NCI-H1694 treated with DMSO at 0.1 percent for 48 hours (cell line): ENCODE data around the gene RAPGEF3.

Source experiments
- DNase-seq: peaks from one replicate; lab custom pipeline; 2025; lab: John Stamatoyannopoulos, UW

The RAPGEF3 gene

DNA sequence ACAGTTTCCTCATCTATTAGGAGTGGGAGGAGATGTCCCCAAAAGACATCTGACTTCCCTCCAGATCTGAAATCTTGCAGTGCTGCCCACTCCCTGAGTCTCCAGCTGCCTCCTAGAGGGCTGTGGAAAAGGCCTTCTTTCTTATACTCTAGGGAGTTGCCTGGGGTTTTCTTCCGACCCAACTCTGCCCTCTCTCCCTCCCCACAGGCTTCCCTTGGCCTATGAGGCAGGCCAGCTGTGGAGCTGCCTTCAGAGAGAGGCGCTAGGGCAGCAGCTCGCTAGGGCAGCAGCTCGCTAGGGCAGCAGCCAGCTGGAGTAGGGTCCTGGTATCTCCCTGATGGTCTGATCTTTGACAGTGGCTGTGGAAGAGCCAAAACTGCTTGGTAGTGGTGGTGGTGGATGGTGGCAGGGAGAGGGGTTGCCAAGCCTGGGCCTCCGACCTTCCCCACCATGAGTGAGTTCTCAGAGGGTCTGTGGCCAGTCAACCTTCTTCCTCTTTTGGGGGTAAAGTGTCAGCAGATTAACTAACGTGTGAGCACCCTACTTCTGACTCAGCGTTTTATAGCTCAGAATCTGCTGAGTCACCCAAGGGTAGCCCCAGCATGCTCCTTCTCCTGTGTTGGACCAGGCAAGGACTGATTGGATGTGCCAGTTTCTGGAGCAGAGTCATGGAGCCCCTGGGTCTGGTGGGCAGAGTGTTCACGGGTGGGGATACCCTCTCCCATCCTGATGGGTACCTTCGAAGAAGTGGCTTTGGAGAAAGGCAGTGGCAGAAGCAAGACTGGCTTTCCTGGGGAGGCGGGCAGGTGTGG, 16.6 kb upstream of the RAPGEF3 start:
- no peak for DNase-seq

DNA sequence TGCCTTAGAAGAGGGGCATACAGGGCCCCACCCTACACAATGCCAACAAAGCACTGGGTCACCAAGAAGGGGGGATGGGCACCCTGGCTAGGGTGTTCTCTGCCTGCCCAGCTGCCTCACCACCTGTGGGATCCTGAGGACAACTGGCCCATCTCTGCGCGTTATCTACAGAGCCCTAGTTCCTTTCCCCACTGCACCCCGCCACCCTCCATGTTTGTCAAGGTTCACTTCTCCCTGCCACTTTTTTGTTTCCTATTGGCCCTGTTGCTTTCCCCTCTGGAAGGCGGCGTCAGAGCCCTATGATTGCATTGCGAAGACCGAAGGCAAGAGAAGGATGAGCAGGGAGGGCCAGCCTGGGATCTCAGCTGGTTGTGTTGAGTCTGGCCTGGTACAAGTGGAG, 16.0 kb upstream of the RAPGEF3 start:
- no peak for DNase-seq

DNA sequence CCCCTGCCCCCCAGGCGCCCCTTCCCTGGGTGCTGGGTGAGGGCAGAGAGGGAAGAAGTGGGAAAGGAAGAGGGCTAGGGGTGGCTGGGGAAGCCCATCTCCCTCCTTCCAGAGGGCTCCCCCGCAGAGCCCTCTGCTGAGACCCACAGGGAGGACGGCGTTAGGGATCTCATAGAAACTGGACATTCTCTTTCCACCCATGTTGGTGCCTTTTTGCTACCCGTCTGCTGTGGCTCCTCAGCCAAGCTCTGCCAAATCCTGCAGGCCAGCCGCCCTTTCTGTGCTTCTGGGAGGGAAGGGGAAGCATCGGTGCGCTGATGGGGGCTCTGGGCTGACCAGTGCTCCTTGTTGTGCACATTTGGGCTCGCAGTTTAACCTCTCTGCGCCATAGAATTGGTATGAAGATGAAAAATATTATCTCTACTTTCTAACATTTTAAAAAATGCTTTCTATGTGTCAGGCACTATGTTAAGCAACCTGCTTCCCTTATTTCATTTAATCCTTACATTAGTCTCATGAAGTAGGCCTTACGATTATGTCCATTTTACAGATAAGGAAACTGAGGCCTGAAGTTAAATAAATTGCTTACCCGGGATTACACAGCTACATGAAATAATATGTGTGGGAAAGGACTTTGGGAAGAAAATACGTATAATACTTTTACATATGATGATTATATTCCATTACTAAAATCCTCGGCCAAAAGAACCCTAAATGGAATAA, 15.3 kb upstream of the RAPGEF3 start:
- DNase-seq: no peak

DNA sequence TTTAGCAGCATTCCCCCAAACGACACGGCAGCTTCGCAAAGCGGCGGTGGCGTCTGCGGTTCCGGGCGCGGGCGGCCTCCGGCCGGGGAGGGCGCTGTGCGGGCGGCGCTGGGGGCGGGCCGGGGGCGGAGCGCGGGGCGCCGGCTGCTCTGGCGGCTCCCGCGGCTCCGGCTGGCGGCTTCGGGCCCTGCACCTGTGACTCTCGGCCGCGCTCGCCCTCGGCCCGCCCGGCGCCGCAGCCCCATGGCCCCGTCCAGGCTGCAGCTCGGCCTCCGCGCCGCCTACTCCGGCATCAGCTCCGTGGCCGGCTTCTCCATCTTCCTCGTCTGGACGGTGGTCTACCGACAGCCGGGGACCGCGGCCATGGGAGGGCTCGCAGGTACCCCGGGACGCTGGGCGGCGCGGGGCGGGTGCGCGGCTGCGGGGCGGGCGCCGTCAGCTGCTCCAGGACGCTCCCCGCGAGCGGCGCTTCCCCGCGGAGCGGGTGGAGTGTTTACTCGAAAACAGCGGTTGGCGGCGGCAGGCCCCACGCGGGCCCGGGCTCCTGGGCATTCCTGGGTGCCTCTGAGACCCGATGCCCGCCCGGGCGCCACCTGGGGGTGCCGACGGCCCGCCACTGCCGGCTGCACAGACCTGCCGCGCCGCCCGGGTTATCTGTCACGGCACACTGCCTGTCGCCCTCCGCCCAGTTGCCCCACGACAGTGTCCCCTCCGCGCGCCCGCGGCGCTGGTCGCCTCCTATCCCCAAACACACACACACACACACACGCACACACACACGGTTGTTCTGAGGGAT, 14.6 kb upstream of the RAPGEF3 start, which contains the start of gene SLC48A1:
TSS of gene SLC48A1 (plus strand) at position 177 of the 796 bp plus-strand sequence. CDS start at position 244, 67 bp downstream.
- peak; percentile 19 for DNase-seq

DNA sequence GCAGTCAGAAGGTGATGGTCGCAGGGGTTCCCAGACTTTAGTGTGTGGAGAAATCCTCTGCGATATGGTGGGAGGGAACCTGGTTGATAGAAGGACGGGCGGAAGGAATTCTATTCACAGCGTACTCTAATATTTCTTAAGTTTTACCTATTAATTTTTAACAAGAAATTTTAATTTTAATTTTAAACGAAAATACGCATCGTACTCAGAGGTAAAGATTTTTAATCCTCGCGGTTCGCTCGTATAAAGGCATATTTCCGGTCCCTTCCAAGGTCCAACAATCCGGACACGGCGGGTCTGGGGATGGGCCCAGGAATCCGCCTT, 14.0 kb upstream of the RAPGEF3 start:
- no peak for DNase-seq

DNA sequence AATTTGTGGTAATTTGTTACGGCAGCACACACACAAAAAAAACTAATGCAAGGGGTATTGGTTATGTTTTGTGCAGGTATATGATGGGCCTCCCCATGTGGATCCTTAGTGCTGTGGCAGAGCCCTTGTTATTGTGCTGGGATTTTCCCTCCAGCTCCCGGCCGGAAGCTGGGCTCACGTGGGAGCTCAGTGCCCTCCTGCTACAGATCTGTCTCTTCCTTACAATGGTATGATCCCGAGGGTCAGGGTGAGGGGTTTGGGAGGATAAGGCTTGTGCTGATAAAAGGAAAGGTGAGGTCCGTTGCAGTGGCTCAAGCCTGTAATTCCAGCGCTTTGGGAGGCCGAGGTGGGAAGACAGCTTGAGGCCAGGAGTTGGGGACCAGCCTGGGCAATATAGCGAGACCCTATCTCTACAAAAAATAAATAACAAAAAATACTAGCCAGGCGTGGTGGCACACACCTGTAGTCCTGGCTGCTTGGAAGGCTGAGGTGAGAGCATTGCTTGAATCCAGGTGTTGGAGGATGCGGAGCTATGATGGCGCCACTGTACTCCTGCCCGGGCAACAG, 13.5 kb upstream of the RAPGEF3 start:
- DNase-seq: no peak

DNA sequence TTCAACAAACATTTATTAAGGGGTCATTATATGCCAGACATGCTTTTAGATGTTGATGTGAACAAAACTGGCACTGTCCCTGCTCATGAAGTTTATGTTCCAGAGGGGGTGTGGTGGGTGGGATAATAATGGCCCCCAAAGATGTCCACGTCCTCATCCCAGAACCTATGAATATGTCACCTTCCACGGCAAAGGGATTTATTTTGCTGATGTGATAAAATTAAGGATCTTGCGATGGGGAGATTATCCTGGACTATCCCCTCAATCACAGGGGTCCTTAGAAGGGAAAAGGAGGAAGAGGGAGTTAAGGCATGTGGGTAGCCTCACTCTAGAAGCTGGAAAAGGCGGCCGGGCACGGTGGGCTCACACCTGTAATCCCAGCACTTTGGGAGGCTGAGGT, 12.6 kb upstream of the RAPGEF3 start:
- DNase-seq: no peak

DNA sequence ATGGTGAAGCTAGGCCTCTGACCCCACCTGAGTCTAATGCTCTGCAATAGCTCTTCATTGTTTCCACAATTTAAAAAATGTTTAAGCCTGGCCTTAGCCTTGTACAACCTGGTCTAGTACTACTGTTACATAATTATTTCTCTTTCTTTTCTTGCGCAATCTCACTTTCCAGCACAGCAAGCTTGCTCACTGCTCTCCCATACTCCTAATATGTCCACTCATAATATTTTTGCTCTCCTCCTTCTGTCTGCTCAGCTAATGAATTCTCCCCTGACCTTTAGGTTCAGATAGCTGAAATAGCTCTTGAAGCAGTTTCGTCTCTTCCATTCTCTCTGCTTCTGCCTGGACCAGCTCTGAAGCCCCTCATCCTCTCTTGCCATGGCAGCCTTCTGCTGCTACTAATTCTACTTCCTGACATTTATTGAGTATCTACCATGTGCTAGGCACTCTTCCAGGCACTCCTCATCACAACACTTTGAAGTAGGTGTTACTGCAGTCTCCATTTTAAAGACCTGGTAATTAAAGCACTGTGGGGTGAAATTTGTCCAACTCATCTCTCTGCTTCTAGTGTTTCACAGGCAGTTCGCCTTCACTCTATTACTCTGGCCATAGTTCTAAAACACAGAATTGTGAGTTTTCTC, 11.5 kb upstream of the RAPGEF3 start:
- no peak for DNase-seq

DNA sequence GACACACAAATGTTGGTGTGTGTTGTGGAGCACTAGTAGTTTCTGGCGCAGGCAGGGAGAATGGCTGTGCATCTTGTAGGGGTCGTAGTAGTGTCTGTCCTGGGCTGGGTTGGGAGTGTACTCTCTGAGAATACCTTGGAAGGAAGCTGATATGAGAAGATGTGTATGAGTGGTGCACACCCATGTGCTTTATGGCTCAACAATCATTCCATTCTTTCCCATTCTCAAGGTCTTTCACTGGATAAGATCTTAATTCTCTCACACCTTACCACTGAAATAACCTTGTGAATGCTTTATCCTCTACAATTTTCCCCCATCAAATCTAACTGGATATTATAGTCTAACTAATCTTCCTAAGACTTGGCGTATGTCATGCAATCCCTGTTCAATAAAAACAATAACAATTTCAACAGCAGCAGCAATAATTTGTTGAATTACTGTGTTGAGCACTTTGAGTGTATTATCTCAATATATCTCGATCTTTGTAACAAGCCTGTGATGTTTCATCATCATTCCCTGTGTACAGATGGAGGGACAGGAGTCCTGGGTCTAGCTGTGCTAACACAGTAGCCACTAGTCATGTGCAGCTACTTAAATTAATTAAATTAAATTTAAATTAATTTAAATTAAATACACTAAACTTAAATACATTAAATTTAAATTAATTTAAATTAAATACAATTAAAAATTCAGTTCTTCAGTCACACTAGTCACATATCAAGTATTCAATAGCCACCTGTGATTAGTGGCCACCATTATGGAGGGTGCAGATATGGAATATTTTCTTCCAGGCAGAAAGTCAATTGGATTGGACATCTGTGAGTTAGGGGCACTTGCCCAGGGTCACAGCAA, 10.8 kb upstream of the RAPGEF3 start:
- no peak for DNase-seq

DNA sequence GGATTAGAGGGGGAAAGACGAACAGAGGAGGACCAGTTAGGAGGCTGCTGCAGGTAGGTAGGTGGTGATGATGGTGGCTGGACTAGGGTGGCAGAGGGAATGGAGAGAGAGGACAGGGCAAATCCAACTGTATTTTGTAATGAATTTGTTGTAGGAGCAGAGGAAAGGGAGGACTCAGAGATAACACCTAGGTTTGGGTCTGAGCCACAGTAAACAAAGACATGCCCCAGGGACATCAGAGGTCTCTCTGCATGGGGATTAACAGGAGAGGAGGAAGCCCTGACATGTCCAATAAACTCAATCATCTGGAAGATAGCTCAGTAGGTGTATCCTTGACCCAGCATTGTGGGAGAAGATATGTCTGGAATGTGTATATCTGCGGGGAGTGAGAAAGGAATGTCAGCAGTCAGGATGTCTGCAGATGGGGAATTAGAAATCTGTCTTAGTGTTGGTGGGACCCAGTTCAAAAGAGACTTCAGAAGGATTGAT, 9.7 kb upstream of the RAPGEF3 start:
- DNase-seq: no peak

DNA sequence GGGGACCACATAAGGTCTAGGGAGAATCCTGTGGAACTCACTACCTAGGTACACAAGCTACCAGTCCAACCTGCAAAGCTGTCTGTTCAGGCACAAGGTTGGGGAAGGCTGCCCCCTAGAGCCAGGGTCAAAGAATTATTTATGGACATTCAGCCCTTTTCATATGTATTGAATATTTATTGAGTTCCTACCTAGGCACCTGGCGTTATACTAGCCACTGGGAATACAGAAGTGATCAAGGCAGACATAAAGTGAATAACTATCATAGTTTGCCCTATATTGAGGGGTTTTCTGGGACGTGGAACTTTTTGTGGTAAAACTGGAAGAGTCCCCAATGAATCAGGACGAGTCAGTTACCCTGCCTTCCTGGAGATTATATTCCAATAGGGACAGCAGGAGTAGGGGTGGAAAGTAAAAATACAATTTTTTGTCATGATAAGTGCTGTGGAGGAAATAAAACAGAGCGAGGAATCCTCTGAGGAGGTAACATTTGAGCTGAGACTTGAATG, 8.6 kb upstream of the RAPGEF3 start:
- DNase-seq: peak; percentile 34

DNA sequence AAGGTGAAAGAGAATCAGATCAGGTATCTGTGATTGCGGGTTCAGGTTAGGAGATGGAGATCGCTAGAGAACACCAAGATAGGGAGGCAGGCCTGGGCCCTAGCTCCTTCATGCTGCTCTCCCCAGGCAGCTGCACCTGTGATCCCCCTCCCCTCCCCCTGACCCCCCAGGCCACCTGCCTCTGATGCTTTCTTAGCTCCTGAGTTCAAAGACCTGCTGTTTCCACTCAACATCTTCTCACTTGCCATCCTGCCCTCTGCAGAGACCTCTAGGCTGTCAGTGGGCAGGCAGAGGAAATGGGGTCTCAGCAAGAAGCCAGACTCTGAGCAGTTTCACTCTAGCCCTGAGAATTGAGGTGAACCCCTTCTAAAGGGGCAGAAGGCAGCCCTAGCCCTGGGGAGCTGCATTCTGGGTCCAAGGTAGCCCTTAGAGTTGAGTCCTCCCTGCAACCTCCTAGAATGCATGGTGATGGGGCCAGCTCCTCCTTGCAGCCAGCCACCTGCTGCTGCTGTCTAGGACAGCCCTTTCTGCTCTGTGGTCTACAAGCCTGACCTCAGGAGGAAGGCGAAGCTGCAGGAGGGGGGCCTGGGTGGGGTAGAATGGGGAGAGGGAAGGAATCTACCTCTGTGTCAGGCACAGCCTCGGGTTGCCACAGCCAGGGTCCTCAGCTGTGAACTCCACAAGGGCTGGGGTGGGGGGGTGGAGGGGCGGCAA, 8.0 kb upstream of the RAPGEF3 start:
- DNase-seq: no peak

DNA sequence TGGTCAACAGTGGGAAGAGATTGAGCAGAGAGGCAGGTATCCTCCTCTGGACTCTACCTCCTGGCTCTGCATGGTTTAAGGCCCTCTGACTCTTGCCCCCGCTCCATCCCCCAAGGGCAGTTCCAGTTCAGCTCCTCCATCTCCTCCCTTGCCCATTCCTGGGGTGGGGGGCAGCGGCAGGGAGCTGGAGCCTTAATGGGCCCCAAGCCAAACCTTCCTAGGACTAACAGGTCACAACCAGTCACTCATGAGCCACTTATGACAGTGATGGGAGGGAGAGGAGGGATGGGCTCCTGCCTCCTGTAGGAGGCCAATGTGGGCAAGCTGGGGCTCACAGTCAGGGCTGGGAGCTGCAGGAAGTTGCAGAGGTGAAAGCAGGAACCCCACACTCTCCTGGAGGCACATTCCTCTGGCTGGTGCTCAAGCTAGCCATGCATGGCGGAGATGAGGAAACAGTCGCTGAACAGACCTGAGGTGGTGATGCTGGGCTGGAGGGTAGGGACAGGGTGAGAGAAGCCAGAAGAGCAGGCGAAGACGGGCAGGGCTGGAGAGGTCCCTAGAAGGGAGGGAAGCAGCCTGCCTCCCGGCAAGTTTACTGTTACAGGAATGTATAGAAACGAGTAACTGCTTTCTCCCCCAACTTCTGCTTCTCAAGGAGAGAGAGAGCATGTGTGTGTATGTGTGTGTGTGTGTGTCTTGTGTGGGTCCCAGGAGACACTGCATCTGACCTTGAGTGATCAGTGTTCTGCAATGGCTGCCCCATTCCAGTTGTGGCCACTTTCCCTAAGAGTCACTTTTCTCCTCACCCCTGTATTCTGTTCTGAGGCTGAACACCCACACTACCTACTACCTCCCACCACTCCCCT, 5.0 kb upstream of the RAPGEF3 start:
- DNase-seq: no peak

DNA sequence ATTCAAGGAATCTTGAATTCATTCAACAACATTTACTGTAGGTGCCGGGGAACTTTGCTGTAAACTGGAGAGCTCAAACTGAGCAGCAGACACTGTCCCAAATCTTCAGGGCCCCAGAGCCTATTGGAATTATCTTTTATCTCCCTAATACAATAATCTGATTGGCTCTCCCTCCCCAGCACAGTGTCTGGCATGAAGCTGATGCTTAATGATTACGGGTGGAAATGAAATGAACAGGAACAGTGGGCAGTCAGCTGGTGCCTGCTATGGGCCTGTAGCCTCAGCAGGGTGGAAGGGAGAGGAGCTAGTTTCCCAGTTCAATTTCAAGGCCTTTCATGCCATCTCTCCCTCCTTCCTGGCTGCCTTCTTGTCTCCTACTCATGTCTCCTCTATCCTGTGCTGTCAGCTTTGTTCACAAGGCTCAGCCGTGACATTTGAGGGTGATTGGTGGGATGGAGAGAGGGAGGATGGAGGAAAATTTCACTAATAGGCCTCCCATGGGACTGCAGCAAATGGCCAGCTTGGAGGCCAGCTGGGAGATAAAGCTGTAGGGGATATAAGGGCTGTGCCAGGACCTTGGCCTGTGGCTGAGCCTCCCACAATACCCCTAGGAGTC, 4.3 kb upstream of the RAPGEF3 start:
- DNase-seq: no peak

DNA sequence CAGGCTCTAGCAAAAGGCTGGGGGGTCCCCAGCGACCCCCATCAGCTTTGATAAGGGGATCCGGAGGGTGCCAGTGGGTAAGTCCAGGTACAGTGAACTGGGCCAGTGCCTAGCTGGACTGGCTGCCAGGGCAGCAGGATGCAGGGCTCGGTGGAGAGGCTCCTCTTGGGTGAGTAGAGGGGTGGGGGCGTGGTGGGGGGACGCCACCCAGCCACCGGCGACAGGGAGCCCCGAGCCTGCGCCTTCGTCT, 171 bp downstream of the RAPGEF3 start:
- DNase-seq: no peak

DNA sequence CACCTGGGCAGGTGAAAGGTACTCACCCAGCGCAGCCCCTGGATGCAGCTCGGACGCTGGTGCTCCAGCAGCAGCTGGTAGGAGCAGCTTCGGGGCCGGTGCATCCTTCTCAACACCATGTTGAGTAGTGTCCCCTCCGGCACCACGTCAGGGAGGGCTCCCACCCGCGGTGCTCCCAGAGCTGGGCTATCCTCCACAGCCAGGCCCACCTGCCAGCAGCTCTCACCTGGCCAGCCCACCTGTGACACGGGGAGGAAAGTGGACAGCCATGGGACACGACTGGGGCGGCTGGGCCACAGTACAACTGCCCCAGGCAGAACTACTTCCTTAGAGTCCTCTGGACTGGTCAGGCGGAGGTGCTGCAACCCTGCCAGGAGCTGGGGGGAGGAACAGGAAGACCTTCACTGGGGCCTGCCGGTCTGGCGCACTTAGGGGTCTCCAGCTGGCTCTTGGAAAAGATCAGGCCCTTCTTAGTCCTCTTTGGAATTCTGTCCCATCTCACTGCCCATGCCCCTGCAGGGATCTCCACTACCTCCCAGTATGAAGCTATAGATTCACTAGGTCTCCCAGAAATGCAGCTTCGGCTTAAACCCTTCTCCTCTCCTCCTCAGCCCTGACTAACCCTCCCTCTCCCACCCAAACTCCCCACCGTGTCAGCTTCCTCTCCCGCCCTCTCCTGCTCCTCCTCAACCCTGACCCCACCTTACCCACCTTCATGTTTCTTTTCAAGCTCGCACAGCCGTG, 668 bp downstream of the RAPGEF3 start:
- DNase-seq: no peak

DNA sequence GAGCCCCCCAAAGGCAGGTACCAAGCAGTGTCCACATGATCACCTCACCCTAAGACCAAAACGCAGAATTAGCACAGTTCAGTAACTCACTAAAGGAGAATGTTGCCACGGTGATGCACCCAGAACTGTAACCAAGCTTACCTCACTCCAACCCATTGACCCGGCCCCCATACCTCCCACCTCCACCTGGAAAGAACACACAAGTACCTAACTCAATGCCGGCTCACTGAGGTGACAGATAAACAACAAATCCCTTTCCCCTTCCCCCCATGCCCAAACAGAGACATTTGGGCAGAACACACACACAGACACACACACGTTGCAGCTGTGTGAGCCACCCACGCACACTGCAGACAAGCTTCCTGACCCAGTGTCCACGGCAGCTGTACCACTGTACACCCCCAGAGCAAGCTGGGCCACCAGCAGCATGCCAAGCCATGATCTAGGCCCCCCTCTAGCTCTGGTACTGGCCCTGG, 1.3 kb downstream of the RAPGEF3 start:
- DNase-seq: no peak
